Measurements from ENCODE around the gene PARK7. TPM values are rescaled to one million over a fixed set of nuclear protein-coding genes. Genes with fewer than 3 reads are reported as not detected.

The PARK7 gene
- total RNA-seq, 1 donor = 72.3 TPM

DNA sequence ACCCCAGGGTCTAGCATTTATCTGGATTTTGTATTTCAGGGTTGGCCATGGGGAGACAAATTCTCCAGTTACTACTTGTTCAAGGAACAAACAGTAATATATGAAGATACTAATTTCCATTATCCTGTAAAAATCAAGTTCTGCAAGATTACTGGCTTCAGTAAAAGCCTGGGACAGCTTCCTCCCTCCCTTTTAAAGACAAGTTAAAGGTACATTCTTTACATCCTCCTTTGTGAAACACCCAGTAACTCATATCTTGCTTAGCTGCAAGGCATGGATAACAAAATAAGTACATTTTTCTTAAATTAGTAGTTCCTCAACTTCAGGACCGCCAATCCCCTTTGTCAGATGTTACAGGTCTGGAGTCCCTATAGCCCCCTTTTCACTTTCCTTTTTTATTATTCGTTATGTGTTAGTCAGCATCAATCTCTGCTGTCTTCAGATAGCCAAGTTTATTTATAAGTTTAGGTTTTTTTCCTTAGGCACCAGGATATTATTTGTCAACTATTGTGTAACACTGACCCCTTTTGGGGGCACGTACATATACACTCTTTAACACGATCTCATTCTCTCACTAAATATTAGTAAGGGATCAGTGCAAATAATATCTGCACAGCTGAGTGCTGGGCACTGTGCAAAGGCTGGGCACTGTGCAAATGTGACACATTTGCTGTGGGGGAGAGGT is 54.8 kb downstream of the PARK7 start:
- Histone ChIP-seq H3K9me3 (ENCODE audit: low read depth, low read length) (no peaks in the 10 kb centered on the region), H3K4me3 (ENCODE audit: low read length) (no peak overlapping the region), H3K4me1 (ENCODE audit: insufficient read depth, low read length) (peaks cover 3% of the 10 kb centered on the region), H3K27me3 (ENCODE audit: insufficient read depth, low read length) (peaks cover 20% of the 10 kb centered on the region)

GRCh38 chr1:8016895-8017241 is 55.4 kb downstream of the PARK7 start:
- Histone ChIP-seq H3K9me3 (ENCODE audit: low read depth, low read length) (no peaks in the 10 kb centered on the region), H3K27me3 (ENCODE audit: insufficient read depth, low read length) (peaks cover 20% of the 10 kb centered on the region), H3K4me1 (ENCODE audit: insufficient read depth, low read length) (peaks cover 3% of the 10 kb centered on the region), H3K4me3 (ENCODE audit: low read length) (no peak overlapping the region)

DNA sequence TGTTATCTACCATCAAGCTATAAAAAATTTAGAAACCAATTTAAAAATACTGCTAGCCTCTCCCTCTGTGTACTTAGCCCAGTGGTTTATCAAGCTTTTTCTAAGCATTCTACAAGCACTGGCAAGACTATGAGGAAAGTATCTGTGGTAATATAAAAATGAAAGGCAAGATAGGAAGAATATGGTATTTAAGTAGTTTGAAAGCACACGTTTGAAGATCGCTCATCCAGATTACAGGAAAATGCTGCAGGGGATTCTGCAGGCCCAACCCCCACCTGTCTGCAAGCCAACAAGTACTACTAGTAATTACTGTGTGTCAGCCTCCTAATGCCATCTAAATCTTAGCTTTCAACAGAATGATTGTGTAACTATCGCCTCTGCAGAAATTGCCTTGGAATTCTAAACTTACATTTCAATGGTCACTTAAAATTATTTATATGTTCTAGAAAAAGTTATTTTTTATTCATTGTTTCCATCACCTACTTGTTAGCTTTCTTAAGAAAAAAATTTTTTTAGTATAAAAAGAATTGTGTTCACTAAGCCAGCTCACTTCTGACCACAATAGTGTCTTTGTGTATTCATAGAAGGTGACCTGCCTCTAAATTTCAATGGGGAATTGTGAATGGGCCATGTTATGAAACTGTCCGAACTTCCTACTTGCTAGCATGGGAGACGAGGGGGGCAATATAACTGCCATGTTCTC is 56.1 kb downstream of the PARK7 start:
- no peaks in the 10 kb centered on the region for H3K9me3 ChIP-seq (ENCODE audit: low read depth, low read length)
- peaks cover 3% of the 10 kb centered on the region for H3K4me1 ChIP-seq (ENCODE audit: insufficient read depth, low read length)
- no peak overlapping the region for H3K4me3 ChIP-seq (ENCODE audit: low read length)
- H3K27me3 ChIP-seq (ENCODE audit: insufficient read depth, low read length) = peaks cover 25% of the 10 kb centered on the region

GRCh38 chr1:8018492-8019228 is 57.1 kb downstream of the PARK7 start:
- Histone ChIP-seq H3K27me3 (ENCODE audit: insufficient read depth, low read length) (peaks cover 34% of the 10 kb centered on the region), H3K9me3 (ENCODE audit: low read depth, low read length) (no peaks in the 10 kb centered on the region), H3K4me3 (ENCODE audit: low read length) (no peak overlapping the region), H3K4me1 (ENCODE audit: insufficient read depth, low read length) (peaks cover 3% of the 10 kb centered on the region)

DNA sequence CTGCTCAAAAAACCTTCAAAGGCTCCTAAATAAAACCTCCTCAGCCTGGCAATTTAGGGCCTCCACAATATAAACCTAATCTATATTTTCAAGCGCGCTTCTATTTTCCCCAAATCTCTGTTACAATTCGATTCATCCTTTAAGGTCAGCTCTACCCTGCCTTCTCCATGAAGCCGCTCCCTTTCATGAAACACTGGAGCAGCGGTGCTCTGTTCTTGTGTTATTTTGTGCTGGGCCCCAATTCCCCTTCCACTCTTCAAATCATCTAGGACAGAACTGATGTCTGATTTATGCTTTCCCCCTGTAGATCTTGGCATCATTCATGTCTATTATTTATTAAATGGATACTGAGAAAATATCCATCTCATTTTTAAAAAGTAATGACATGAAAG is 57.7 kb downstream of the PARK7 start:
- Histone ChIP-seq H3K27me3 (ENCODE audit: insufficient read depth, low read length) (peaks cover 40% of the 10 kb centered on the region), H3K4me1 (ENCODE audit: insufficient read depth, low read length) (peaks cover 3% of the 10 kb centered on the region), H3K9me3 (ENCODE audit: low read depth, low read length) (no peaks in the 10 kb centered on the region), H3K4me3 (ENCODE audit: low read length) (no peak overlapping the region)

DNA sequence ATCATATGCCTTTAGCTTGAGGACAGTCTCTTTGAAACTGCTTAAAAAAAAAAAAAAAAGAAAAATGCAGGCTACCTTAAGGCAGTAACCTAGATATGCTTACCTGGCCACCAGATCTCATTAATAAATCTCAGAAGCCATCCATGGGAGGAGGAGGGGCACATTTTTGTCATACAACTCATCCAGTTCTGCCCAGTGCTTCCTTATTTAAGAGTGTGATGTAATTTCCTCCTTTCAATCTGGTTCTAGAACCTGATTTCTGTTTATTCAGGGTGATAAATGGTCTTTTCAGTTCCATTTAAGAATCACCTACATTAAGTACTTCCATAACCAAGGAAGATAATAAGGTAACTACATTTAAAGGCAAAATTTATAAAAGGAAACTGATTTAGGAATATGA is 58.5 kb downstream of the PARK7 start:
- H3K4me1 ChIP-seq (ENCODE audit: insufficient read depth, low read length) = peaks cover 3% of the 10 kb centered on the region
- H3K27me3 ChIP-seq (ENCODE audit: insufficient read depth, low read length) = peaks cover 48% of the 10 kb centered on the region
- no peak overlapping the region for H3K4me3 ChIP-seq (ENCODE audit: low read length)

GRCh38 chr1:8021676-8022266 is 60.3 kb downstream of the PARK7 start:
- peaks cover 46% of the 10 kb centered on the region for H3K27me3 ChIP-seq (ENCODE audit: insufficient read depth, low read length)
- H3K9me3 ChIP-seq (ENCODE audit: low read depth, low read length) = no peaks in the 10 kb centered on the region
- peaks cover 16% of the 10 kb centered on the region for H3K4me1 ChIP-seq (ENCODE audit: insufficient read depth, low read length)
- H3K4me3 ChIP-seq (ENCODE audit: low read length) = no peak overlapping the region

More for the DNA sequence above, 58.5 kb downstream of the PARK7 start:
- no peaks in the 10 kb centered on the region for H3K9me3 ChIP-seq (ENCODE audit: low read depth, low read length)

- H3K27me3 ChIP-seq (ENCODE audit: insufficient read depth, low read length) = peaks cover 47% of the 10 kb centered on the region
- no peaks in the 10 kb centered on the region for H3K9me3 ChIP-seq (ENCODE audit: low read depth, low read length)
- peaks cover 16% of the 10 kb centered on the region for H3K4me1 ChIP-seq (ENCODE audit: insufficient read depth, low read length)
- no peak overlapping the region for H3K4me3 ChIP-seq (ENCODE audit: low read length)
Observed at GRCh38 chr1:8022395-8023286, 61.1 kb downstream of the PARK7 start.

- H3K4me3 ChIP-seq (ENCODE audit: low read length) = no peak overlapping the region
- H3K27me3 ChIP-seq (ENCODE audit: insufficient read depth, low read length) = peaks cover 49% of the 10 kb centered on the region
- peaks cover 16% of the 10 kb centered on the region for H3K4me1 ChIP-seq (ENCODE audit: insufficient read depth, low read length)
- H3K9me3 ChIP-seq (ENCODE audit: low read depth, low read length) = no peaks in the 10 kb centered on the region
Observed at GRCh38 chr1:8023287-8023994, 61.9 kb downstream of the PARK7 start.

GRCh38 chr1:8023995-8024313 is 62.4 kb downstream of the PARK7 start:
- Histone ChIP-seq H3K4me1 (ENCODE audit: insufficient read depth, low read length) (peaks cover 16% of the 10 kb centered on the region), H3K4me3 (ENCODE audit: low read length) (no peak overlapping the region), H3K27me3 (ENCODE audit: insufficient read depth, low read length) (peaks cover 49% of the 10 kb centered on the region), H3K9me3 (ENCODE audit: low read depth, low read length) (no peaks in the 10 kb centered on the region)

DNA sequence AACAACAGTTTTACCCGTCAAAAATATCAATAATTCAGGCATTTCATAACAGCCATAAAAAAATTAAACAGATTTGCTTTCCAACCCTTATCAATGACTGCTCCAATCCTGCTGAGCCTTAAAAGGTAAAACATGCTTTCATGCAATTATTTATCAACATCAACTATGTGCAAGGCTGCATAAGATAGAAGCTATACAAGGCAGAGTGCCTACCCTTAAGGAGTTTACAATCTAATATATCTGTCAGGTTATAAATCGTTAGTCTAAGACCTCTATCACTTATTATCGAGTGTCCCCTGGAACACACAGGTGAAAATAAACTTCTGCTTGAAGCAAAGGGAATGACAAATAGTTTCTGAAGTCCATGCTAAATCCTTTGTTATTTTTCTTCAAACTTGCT is 62.8 kb downstream of the PARK7 start:
- Histone ChIP-seq H3K4me1 (ENCODE audit: insufficient read depth, low read length) (peaks cover 16% of the 10 kb centered on the region), H3K27me3 (ENCODE audit: insufficient read depth, low read length) (peaks cover 49% of the 10 kb centered on the region), H3K4me3 (ENCODE audit: low read length) (no peak overlapping the region), H3K9me3 (ENCODE audit: low read depth, low read length) (no peaks in the 10 kb centered on the region)

DNA sequence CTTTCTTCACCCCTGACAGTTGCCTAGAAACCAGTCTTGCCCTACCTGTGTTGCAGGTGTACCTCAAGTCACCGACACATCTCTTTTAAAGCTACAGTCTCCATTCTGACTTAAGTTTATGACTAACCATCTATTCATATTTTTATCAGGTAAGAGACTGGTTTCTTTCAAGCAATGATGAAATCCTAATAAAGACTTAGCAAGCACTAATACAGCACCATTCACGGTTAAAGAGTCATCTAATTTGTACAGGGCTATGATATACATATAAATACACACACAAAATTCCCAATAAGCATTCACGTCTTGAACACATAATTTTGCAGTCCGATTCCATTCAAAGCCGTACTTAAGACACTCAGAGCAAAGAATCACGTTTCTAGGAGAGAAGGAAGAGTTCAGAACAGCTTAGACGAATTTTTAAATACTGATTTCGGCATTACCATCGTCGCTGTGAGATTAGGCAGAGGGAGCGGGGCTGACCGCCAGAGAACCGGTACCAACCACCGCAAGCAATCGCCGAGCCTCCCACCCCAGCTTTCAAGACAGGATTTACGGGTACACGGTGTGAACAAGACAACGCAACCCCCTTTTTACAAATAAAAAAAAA is 63.7 kb downstream of the PARK7 start:
- no peaks in the 10 kb centered on the region for H3K9me3 ChIP-seq (ENCODE audit: low read depth, low read length)
- H3K4me3 ChIP-seq (ENCODE audit: low read length) = peak overlapping the region; percentile 28
- peaks cover 13% of the 10 kb centered on the region for H3K4me1 ChIP-seq (ENCODE audit: insufficient read depth, low read length)
- H3K27me3 ChIP-seq (ENCODE audit: insufficient read depth, low read length) = peaks cover 49% of the 10 kb centered on the region

- Histone ChIP-seq H3K27me3 (ENCODE audit: insufficient read depth, low read length) (peaks cover 49% of the 10 kb centered on the region), H3K4me3 (ENCODE audit: low read length) (peak overlapping the region; percentile 28), H3K4me1 (ENCODE audit: insufficient read depth, low read length) (peaks cover 13% of the 10 kb centered on the region), H3K9me3 (ENCODE audit: low read depth, low read length) (no peaks in the 10 kb centered on the region)
Observed at GRCh38 chr1:8025671-8026144, 64.2 kb downstream of the PARK7 start.

Data from mononuclear cell (primary cell).